AG20443 (cell line): ENCODE data around the gene SCN5A.

ENCODE experiments used
- DNase-seq: peaks from one replicate; pipeline ENCODE4 v3.0.0; 2012; ENCODE audit warnings: low spot score, mixed read lengths

Gene SCN5A

DNA sequence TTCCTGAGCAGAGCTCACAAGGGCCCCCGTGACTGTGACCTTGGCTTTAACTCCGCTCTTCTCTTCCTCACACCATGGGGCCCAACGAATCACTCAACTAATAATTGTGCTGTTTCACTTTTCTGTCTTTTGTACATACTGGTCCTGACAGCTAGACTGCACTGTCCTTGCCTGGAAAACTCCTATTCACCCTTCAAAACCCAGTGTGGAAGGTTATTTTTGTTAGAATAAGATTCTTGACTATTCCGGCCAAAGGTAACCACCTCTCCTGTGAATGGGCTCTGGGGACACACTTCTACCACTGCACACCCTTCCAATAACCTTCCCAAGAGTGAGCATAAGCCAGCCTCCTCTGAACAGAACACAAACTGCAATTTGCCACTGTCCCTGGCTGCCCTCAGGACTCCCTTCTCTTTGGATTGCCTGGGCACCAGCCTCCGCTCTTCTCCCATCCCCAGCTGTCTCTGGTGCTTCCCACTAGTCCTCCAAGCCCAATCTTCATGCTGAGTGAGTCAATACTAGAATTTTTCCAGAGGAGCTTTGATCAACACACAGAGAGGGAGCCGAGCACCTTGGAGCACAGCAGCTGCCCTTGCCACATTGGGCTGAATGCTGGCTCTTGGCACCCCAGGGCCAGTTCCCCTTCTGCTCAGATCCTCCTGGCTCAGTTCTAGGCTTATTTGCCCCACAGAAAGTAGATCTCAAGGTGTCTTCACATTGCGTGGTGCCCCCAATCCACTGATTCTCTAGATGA lies 2.1 kb downstream of the SCN5A start:
- DNase-seq: no peak

DNA sequence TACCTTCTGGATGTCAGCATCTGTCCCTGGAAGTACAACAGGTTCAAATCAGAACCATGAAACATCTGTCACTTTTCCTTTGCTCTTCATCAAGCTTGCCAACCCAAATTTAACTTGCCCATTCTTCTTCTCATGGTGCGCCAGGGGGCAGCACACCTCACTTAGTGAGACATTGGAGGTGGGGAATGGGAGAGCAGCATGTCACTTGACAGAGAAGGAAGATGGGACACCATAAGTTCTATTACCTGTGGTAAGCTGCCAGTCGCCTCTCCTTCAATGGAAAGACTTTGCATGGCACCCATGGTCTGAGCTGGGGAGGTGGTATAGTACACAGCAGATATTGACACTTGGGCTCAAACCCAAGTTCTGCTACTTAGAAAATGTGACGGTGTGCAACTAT lies 2.9 kb downstream of the SCN5A start:
- DNase-seq: no peak

DNA sequence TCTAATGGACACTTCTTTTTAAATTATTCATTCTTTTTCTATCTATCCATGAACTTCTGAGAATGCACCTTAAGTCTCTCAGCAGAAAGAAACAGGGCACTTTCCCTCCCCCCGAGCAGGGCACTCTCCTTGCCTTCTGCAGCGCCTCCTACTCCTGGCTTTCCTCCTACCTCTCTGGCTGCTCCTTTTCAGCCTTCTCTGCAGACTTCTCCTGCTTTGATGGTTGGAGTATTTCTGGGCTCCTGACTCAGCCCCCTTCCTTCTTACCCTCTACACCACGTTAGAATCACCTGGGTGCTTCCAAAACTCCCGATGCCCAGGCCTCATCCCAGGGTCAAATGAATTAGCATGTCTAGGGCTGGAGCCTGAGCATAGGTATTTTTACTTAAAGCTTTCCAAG lies 3.4 kb downstream of the SCN5A start:
- no peak for DNase-seq

DNA sequence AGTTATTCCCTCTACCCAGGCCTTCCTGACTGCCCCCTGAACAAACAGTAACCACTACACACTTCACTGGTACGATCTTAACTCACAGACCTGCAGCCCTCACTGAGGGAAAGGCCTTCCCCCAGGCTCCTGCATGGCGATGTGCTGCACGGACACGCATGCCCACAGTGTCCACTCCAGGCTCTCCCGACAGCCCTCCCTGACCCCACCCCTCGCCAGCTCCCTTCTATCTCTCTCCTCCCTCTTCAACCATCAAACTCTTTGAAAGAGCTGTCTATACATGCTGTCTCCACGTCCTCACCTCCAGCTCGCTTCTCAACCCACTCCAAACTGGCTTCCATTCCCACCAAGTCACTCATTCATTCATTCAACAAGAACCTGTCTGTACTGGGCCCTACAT lies 3.9 kb downstream of the SCN5A start:
- DNase-seq: no peak

GRCh38 chr3:38645076-38645475 lies 4.4 kb downstream of the SCN5A start:
- DNase-seq: no peak

DNA sequence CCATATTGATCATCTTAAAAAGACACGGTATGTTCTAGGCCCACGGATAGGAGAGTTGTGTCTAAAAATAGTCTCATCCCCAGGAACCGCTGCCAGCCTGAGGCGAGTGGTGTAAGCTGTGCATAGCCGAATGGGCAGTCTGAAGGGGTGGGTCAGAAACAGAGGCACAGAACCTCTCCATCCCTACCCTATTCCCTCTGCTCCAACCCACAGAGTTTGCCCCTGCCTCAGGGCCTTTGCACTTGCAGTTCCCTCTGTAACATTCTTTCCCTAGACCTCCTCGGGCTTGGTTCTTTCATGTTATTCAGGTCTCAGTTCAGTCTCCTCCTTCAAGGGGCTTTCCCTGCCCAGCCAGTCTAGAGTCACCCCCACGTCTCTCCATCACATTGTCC lies 4.8 kb downstream of the SCN5A start:
- DNase-seq: no peak

DNA sequence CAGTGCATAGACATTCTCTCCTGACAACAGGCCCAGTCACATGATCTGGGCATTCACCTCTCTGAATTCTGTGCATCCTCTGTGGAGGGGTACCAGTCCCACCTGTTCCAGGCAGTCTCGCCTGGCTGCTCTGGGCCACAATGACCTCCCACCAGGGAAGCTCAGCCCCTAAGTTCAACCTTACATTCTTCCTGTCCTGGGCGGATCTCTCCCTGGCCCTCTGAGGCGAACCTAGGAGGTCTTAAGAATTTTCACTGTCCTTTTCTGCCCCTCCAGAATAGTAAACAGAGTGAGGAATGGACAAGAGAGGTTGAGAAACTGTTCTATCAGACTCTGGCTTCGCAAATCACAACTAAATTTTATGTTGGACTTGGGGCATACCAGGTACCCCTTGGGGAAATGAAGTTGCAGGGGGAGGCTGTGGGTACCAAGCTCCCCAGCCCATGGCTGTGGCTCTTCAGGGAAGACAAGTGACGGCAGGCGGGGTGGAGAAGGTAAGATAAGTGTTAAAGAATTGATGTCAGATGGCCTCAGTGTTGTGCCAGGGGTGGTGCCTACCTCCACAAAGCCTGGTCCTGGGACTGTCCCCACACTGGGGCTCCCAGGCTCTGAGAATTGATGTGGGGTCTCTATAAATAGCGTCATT lies 5.3 kb downstream of the SCN5A start:
- no peak for DNase-seq

GRCh38 chr3:38643592-38643991 lies 5.9 kb downstream of the SCN5A start:
- no peak for DNase-seq

DNA sequence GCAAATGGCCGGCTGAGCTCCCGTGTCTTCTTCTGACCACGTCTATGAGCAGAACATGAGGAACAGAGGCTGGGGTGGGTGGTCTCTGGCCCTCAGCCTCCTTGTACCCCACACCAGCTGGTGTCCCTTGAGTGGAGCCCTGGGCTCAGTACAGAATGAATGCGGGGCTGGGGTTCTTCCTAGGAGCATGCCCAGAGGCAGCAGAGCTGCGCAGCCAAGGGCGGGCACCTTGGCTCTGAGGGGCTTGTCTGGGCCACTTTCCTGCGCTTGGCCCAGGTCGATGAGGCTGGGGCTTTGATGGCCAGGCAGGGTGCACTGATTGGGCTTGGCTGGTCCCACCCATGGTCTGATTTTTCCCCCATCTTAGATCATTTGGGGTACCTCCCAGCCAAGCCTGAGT lies 6.4 kb downstream of the SCN5A start:
- no peak for DNase-seq

GRCh38 chr3:38641461-38642110 lies 7.9 kb downstream of the SCN5A start:
- no peak for DNase-seq

- DNase-seq: no peak
These were observed 8.6 kb downstream of the SCN5A start for GRCh38 chr3:38640661-38641452.

DNA sequence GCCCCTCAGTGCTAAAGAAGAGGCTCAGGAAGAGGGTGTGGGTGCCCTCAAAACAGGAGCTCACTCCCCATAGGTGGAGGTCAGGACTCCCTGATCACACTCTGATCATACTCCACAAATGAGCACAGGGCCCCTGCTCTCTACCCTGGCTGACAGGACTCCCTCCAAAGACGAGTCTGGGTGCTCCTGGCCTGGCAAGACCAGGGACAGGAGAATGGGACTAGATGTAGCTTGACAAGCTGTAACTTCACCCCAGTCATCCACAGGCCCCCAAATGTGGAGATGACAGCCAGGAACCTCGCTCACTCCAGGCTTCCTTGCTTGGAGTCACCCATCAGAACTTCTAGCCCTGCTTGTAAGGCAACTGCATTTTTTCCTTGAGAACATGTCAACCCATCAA lies 11.1 kb downstream of the SCN5A start:
- no peak for DNase-seq

DNA sequence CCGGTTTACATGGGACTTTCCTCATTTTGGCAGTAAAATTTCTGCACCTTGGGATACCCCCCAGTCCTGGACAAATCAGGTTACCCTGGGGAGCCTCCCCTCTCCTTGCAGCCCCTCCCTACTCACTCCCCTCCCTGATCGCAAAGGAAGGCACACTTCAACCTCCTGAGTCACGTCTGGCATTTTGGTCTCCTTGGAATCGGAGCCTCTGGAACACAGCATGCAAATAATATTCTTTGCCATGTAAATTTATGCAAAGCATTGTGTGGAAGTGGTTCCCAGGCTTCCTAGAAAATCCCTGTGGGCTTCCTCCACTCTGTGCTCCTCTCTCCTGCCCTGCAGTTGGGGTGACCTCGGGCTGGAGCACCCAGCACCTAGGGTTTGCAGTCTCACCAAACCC lies 11.6 kb downstream of the SCN5A start:
- no peak for DNase-seq

DNA sequence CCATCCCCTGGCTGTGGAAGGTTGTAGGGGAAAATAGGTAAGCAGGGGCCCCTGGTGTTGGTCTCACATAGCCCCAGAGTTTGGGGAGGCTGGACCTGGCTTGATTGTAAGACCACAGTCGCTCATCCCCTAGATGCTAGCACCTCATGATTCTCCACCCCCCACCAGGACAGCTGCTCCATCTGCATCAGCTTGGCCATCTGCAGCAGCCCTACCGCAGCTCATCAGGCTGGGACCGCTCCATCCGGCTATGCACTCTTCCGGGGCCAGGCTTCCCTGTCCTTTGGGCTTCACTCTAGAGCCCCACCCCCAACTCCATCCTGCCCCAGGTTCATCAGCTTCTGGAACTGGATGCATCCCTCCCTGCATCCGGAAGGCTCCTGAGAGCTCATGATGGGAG lies 12.6 kb downstream of the SCN5A start:
- DNase-seq: no peak

DNA sequence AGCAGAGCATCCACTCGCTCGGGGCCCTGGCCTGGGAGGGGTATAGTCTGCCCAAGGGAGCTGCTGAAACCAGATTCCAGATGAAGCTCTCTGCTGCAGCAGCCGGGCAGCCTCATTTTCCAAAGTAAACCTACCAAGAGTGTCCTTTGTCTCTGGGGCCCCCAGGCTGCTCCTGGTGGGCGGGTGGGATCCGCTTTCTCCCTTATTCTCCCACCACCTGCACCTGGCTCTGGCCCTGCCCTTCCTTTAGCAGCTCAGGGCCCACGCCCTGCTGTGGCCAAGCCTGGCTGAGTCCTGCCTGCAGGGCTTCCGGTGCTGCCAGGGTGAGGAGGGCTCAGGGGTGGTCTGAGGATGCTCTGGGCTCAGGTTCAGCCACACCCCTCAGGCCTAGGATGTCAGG lies 13.0 kb downstream of the SCN5A start:
- no peak for DNase-seq

- DNase-seq: peak; percentile 55
These were observed 15.4 kb downstream of the SCN5A start for GRCh38 chr3:38634111-38634510.

- DNase-seq: no peak
These were observed 16.5 kb downstream of the SCN5A start for GRCh38 chr3:38632989-38633388.

GRCh38 chr3:38630606-38631005 lies 18.9 kb downstream of the SCN5A start:
- no peak for DNase-seq

DNA sequence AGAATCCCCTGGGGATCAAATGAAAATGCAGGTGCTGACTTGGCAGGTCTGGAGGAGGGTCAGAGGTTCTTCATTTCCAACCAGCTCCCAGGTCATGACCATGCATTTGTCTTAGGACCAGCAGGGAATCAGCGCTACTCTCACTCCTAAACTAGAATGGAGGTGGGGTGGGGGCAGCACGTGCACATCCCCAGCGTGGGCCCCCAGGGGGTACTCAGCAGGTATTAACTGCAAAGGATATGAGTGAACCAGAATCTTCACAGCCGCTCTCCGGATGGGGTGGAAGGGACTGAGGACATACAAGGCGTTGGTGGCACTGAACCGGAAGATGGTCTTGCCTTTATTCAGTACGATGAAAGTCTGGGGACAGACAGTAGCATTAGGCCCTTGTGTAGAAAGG lies 19.4 kb downstream of the SCN5A start:
- DNase-seq: no peak

DNA sequence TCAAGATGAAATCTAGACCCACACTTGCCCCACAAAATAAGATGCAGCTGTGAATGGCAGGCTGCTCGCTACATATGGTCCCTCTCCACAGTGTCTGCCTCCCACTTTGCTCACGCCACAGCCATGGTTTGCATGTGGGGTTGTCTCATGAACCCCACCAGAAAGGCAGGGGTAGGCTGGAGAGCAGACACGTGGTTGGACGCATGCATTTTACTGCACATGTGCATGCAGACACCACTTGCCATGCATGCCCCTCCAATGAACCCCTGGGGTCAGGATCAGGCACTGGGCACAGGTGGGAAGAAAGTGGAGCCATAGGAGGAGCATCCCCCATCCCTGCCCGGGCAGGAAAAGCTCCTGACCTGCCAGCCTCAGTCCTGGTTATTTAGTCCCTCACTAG lies 20.7 kb downstream of the SCN5A start:
- DNase-seq: no peak

GRCh38 chr3:38627956-38628355 lies 21.5 kb downstream of the SCN5A start:
- peak; percentile 37 for DNase-seq

GRCh38 chr3:38626171-38626570 lies 23.3 kb downstream of the SCN5A start:
- no peak for DNase-seq

DNA sequence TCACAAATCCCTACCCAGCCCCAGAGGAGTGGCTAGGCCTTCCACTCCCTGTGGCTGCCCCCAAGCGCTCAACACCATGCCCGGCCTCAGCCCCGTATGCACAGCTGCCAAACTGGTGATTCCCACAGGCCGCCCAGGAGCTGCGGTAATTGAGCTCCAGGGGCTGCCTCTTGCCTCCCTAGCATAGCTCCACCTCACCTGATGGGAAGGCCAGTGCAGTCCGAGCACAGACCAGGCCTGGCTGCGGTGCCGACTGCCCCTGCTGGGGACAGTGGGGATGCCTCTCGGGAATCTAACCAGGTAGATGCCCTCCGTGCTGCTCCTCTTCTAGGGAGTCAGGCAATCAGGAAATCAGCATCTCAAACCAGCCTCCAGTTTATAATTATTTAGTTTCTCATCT lies 25.9 kb downstream of the SCN5A start:
- no peak for DNase-seq
